Activated naive CD4-positive, alpha-beta T cell treated with anti-CD3 and anti-CD28 coated beads, Interleukin-2, amount 10 ng/mL, durations not matched to agents 7 days and 5 days (primary cell): ENCODE measurements around the gene CSNK2B.
A peak's percentile ranks its signal among the peaks of the same experiment; 100 is the strongest.

Experiments used
- CTCF ChIA-PET: fragments of 350-600 bp; sonication (Branson Sonifier 250); formaldehyde crosslinking; loops from one replicate; lab custom pipeline; 2021; ENCODE audit warnings: antibody characterized with exemption; lab: Charles Lee
- DNase-seq: peaks from one replicate; pipeline ENCODE4 v3.0.0-alpha.2; 2020
- H3K27ac Mint-ChIP-seq: one replicate; pipeline ENCODE4 v1.8.0; 2021; ENCODE audit warnings: mild to moderate bottlenecking, moderate library complexity, mixed read lengths
- H3K27me3 Mint-ChIP-seq: one replicate; pipeline ENCODE4 v1.8.0; 2021; ENCODE audit warnings: mild to moderate bottlenecking, mixed read lengths
- H3K36me3 Mint-ChIP-seq: one replicate; pipeline ENCODE4 v1.8.0; 2021; ENCODE audit warnings: mixed read lengths
- H3K4me1 Mint-ChIP-seq: one replicate; pipeline ENCODE4 v1.8.0; 2021; ENCODE audit warnings: mixed read lengths
- H3K4me3 Mint-ChIP-seq: one replicate; pipeline ENCODE4 v1.8.0; 2021; ENCODE audit warnings: mild to moderate bottlenecking, moderate library complexity, mixed read lengths
- H3K9me3 Mint-ChIP-seq: one replicate; pipeline ENCODE4 v1.8.0; 2021; ENCODE audit warnings: mixed read lengths

The CSNK2B gene

DNA sequence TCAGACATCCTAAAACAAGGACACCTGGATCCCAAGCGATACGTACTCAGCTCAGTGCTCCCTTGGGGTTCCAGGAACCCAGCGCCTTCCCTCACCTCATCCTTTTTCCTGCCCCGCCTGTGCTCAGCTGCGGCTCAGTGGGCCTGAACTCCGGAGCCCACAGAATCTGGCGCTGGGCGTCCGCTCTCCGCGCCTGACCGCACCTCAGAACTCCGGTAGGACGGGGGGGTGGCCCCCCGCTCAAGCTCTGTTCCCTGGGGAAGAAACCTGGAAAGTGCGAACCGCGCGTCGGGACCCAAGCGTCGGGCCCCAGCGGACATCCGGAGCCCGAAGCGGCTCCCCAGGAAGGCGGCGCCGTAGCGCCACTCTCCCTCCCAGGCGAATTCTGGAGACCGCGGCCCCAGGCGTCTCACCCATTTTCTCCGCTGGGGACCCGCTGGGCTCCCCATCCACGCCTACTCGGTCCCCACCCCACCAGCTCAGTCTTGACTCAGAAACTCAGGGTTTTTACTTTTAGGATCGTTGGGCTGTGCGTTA, 15.3 kb downstream of the CSNK2B start:
- Mint-ChIP-seq H3K4me1 (peaks cover 37% of the 10 kb centered on the region), H3K4me3 (peak overlapping the region; percentile 72), H3K27me3 (peaks cover 14% of the 10 kb centered on the region), H3K9me3 (no peaks in the 10 kb centered on the region), H3K27ac (peak overlapping the region; percentile 12), H3K36me3 (peaks cover 15% of the 10 kb centered on the region)
- peak; percentile 63 for DNase-seq
- CTCF ChIA-PET: interaction anchor here (0.7 to 1.6 kb wide), 11 partner anchors 49 to 271 kb away, joined by 3 to 9 read pairs (median 3); partner anchors contain the start of gene HSPA1B

- H3K4me1 Mint-ChIP-seq: peaks cover 31% of the 10 kb centered on the region
- H3K36me3 Mint-ChIP-seq: peaks cover 24% of the 10 kb centered on the region
- no peak for DNase-seq
- no peaks in the 10 kb centered on the region for H3K9me3 Mint-ChIP-seq
- no peak overlapping the region for H3K27ac Mint-ChIP-seq
- peaks cover 11% of the 10 kb centered on the region for H3K27me3 Mint-ChIP-seq
- H3K4me3 Mint-ChIP-seq: no peak overlapping the region
- CTCF ChIA-PET: interaction anchor here (1.1 to 1.5 kb wide), 2 partner anchors 147 to 179 kb away, joined by 3 to 5 read pairs; partner anchors contain the start of gene NEU1
Measured at GRCh38 chr6:31683591-31683990, 17.7 kb downstream of the CSNK2B start.

DNA sequence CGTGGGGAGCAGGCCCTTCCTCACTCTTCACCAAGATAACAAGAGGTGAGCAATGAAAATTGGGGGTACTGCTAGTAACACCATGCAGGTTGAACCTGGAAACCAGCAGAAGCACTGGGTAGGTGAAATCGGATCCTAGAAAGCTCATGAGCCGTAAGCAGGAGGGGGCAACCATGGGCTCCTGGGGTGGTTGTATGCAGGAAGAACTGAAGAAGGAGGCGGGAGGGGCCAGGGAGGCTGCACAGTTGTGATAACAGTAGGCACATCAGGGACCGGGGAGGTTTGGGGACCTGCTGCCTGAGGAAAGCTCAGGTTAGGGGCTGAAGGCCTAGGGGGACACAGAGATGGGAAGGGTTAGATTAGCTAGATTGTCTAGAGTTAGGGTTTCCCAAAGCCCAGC, 20.6 kb downstream of the CSNK2B start:
- DNase-seq: no peak
- Mint-ChIP-seq H3K36me3 (peaks cover 41% of the 10 kb centered on the region), H3K9me3 (no peaks in the 10 kb centered on the region), H3K27me3 (peaks cover 2% of the 10 kb centered on the region), H3K4me1 (peaks cover 11% of the 10 kb centered on the region), H3K4me3 (no peak overlapping the region), H3K27ac (no peak overlapping the region)
- CTCF ChIA-PET: no interaction called here

GRCh38 chr6:31687321-31687720, 21.4 kb downstream of the CSNK2B start:
- CTCF ChIA-PET: interaction anchor here (0.9 kb wide), 1 partner anchor 104 kb away, joined by 3 read pairs; no protein-coding TSS in a partner anchor
- H3K4me1 Mint-ChIP-seq: peaks cover 7% of the 10 kb centered on the region
- no peak for DNase-seq
- H3K27me3 Mint-ChIP-seq: no peaks in the 10 kb centered on the region
- H3K9me3 Mint-ChIP-seq: no peaks in the 10 kb centered on the region
- H3K27ac Mint-ChIP-seq: no peak overlapping the region
- H3K4me3 Mint-ChIP-seq: no peak overlapping the region
- peaks cover 41% of the 10 kb centered on the region for H3K36me3 Mint-ChIP-seq

GRCh38 chr6:31687860-31688693, 22.2 kb downstream of the CSNK2B start:
- CTCF ChIA-PET: interaction anchor here (0.9 kb wide), 1 partner anchor 103 kb away, joined by 3 read pairs; no protein-coding TSS in a partner anchor
- H3K27me3 Mint-ChIP-seq: no peaks in the 10 kb centered on the region
- H3K4me3 Mint-ChIP-seq: no peak overlapping the region
- peaks cover 45% of the 10 kb centered on the region for H3K36me3 Mint-ChIP-seq
- no peak for DNase-seq
- H3K9me3 Mint-ChIP-seq: no peaks in the 10 kb centered on the region
- H3K4me1 Mint-ChIP-seq: peaks cover 7% of the 10 kb centered on the region
- H3K27ac Mint-ChIP-seq: no peak overlapping the region

DNA sequence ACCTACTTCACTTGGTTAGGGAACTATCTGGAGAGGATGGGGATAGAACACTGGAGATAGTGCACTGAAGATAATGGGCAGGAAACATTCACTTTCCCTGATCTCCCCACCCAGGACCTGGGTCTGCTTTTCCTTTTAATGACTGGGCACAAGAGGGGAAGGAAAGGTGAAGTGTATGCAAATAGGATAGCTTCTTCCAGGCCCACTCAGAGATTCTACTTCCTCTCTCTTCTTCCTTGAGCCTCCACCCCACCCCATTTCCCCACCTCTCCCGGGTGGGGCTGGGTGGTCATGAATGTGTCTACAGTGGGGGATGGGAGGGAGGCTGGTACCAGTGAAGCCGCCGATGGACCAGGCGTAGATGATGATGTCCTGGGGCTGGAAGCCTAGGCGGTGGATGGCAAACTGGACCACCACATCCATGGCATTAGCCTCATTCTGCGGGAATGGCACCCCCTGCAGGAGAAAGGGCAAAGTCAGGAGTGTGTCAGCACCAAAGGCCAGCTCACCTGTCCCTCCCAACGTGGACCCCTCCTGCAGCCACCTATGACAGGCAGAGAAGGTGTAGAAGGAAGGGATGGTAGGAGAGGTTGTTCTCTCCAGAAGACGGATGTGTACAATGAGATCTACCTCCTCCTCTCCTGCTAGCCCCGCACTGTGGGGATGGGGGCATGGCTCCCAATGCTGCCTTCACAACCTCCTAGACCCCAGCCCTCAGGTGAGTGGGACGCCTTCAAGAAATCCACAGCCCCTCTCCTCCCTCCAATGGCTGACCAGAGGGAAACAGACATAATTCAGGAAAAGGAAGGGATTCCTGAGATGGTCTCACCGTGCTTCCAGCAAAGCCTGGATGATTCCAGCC, 23.6 kb downstream of the CSNK2B start:
- DNase-seq: peak; percentile 33
- Mint-ChIP-seq H3K4me3 (no peak overlapping the region), H3K27me3 (no peaks in the 10 kb centered on the region), H3K27ac (no peak overlapping the region), H3K36me3 (peaks cover 47% of the 10 kb centered on the region), H3K4me1 (peaks cover 4% of the 10 kb centered on the region), H3K9me3 (no peaks in the 10 kb centered on the region)
- CTCF ChIA-PET: interaction anchor here (0.9 to 2.2 kb wide), 2 partner anchors 81 to 199 kb away, joined by 4 to 8 read pairs; no protein-coding TSS in a partner anchor

- no peak overlapping the region for H3K4me3 Mint-ChIP-seq
- H3K27ac Mint-ChIP-seq: no peak overlapping the region
- H3K9me3 Mint-ChIP-seq: no peaks in the 10 kb centered on the region
- CTCF ChIA-PET: interaction anchor here (1.0 to 2.2 kb wide), 3 partner anchors 10 to 80 kb away, joined by 3 to 8 read pairs (median 3); no protein-coding TSS in a partner anchor
- H3K27me3 Mint-ChIP-seq: no peaks in the 10 kb centered on the region
- peaks cover 4% of the 10 kb centered on the region for H3K4me1 Mint-ChIP-seq
- peaks cover 48% of the 10 kb centered on the region for H3K36me3 Mint-ChIP-seq
- no peak for DNase-seq
Measured at GRCh38 chr6:31690231-31691077, 24.6 kb downstream of the CSNK2B start.

DNA sequence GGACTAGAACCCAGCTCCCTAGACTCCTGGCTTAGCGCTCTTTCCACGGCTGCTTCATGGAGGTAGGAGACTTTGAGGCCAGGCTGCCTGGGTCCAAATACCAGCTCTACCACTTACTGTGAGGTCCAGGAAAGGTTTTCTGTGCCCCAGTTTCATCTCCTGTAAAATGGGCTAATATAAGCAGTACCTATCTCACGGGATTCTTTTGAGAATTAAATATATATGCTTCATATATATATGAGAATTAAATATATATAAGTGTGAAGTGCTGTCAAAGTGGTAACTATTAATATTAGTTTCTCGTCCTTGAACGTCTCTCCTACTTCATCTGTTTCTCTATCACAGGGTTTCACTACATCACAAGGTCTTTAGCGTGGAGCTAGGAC, 25.2 kb downstream of the CSNK2B start:
- DNase-seq: no peak
- no peaks in the 10 kb centered on the region for H3K27me3 Mint-ChIP-seq
- CTCF ChIA-PET: interaction anchor here (1.0 to 2.2 kb wide), 3 partner anchors 11 to 79 kb away, joined by 3 to 8 read pairs (median 3); no protein-coding TSS in a partner anchor
- peaks cover 43% of the 10 kb centered on the region for H3K36me3 Mint-ChIP-seq
- H3K27ac Mint-ChIP-seq: no peak overlapping the region
- H3K4me1 Mint-ChIP-seq: peaks cover 4% of the 10 kb centered on the region
- no peak overlapping the region for H3K4me3 Mint-ChIP-seq
- H3K9me3 Mint-ChIP-seq: no peaks in the 10 kb centered on the region

GRCh38 chr6:31691564-31692108, 25.8 kb downstream of the CSNK2B start:
- Mint-ChIP-seq H3K4me3 (no peak overlapping the region), H3K4me1 (peaks cover 4% of the 10 kb centered on the region), H3K9me3 (no peaks in the 10 kb centered on the region), H3K36me3 (peaks cover 41% of the 10 kb centered on the region), H3K27me3 (no peaks in the 10 kb centered on the region), H3K27ac (no peak overlapping the region)
- CTCF ChIA-PET: interaction anchor here (1.7 kb wide), 1 partner anchor 12 kb away, joined by 3 read pairs; no protein-coding TSS in a partner anchor
- no peak for DNase-seq

DNA sequence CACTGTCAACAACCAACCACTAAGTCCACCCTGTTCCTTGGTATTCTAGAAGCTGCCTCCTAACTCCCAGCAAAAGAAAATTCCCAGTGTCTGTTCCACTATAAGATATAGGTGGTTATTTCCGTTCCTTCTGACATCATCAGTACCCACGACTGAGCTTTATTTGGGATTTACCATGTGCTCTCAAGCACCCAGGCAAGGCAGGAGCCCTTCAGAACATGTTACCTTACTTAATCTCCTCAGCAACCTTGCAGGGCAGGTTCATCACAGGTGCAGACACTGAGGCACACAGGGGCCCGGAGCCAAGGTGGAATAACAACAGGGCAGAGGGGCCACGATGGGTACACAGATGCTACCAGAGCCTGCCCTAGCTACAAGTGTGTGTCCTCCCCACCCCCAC, 26.5 kb downstream of the CSNK2B start:
- DNase-seq: no peak
- CTCF ChIA-PET: no interaction called here
- H3K4me1 Mint-ChIP-seq: peaks cover 6% of the 10 kb centered on the region
- H3K4me3 Mint-ChIP-seq: no peak overlapping the region
- no peaks in the 10 kb centered on the region for H3K27me3 Mint-ChIP-seq
- H3K27ac Mint-ChIP-seq: no peak overlapping the region
- no peaks in the 10 kb centered on the region for H3K9me3 Mint-ChIP-seq
- peaks cover 43% of the 10 kb centered on the region for H3K36me3 Mint-ChIP-seq

- Mint-ChIP-seq H3K27ac (no peak overlapping the region), H3K4me3 (no peak overlapping the region), H3K4me1 (peaks cover 11% of the 10 kb centered on the region), H3K9me3 (no peaks in the 10 kb centered on the region), H3K36me3 (peaks cover 43% of the 10 kb centered on the region), H3K27me3 (no peaks in the 10 kb centered on the region)
- CTCF ChIA-PET: no interaction called here
- no peak for DNase-seq
Measured at GRCh38 chr6:31692886-31693285, 27.0 kb downstream of the CSNK2B start.

DNA sequence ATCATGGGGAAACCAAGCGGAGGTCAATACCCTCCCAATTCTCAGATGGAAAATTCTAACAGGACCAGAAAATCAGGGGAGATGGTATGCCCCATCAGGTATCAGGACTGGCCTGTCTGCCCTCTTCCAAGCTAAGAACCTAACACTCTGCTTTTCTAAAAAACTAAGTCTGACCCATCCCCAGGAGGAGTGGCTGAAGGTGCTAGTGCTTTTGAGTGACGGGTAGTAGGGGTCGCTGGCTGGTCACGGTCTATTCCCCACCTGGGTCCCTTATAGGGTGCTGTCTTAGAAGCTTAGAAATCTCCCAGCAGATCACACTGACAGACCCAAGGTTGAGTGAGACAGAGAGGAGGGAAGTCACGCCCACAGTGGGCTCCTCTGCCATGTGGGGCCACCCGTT, 27.7 kb downstream of the CSNK2B start:
- no peak overlapping the region for H3K27ac Mint-ChIP-seq

GRCh38 chr6:31697555-31697954, 31.7 kb downstream of the CSNK2B start:
- no peak for DNase-seq
- Mint-ChIP-seq H3K9me3 (no peaks in the 10 kb centered on the region), H3K4me3 (no peak overlapping the region), H3K36me3 (peaks cover 43% of the 10 kb centered on the region), H3K4me1 (peaks cover 36% of the 10 kb centered on the region), H3K27me3 (no peaks in the 10 kb centered on the region), H3K27ac (peak overlapping the region; percentile 17)
- CTCF ChIA-PET: no interaction called here

More for the DNA sequence above, 27.7 kb downstream of the CSNK2B start:
- DNase-seq: no peak
- CTCF ChIA-PET: interaction anchor here (0.6 kb wide), 1 partner anchor 76 kb away, joined by 3 read pairs; no protein-coding TSS in a partner anchor
- peaks cover 44% of the 10 kb centered on the region for H3K36me3 Mint-ChIP-seq
- H3K9me3 Mint-ChIP-seq: no peaks in the 10 kb centered on the region
- no peak overlapping the region for H3K4me3 Mint-ChIP-seq
- H3K4me1 Mint-ChIP-seq: peaks cover 13% of the 10 kb centered on the region
- no peaks in the 10 kb centered on the region for H3K27me3 Mint-ChIP-seq
